Loucy (cell line): ENCODE results near the gene OR4F6.

ENCODE experiments used
- EZH2phosphoT487 ChIP-seq: fragments of 200-600 bp; IDR thresholded peaks from 2 replicates; pipeline ENCODE4 v1.6.1; 2018; ENCODE audit warnings: antibody characterized with exemption, mild to moderate bottlenecking, moderate library complexity, borderline replicate concordance
- TF ChIP-seq, protein P1 (sequence below): fragments of 200-600 bp; sonication (generic); conservative IDR thresholded peaks from 2 replicates; pipeline ENCODE4 v1.5.1; 2014; ENCODE audit warnings: mild to moderate bottlenecking, antibody characterized with exemption, low read length

DNA sequence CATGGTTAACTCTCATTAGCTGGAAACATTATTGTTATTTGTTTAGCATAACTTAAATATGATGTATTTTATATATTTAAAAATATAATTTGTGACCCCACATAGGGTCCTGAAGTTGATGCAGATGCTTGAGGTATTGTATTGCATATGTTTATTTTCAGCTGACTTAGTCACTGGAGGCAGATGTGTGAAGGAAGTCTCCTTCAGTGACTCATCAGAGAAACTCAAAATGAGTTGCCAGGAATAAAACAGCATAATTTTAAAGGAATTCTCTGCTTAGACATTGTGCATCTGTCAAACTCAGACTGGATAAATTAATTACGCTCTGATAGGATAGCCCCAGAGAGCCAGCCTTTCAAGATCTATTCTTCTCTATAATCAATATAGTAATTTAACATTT is 7.9 kb upstream of the OR4F6 start:
- TF ChIP-seq, protein P1, sequence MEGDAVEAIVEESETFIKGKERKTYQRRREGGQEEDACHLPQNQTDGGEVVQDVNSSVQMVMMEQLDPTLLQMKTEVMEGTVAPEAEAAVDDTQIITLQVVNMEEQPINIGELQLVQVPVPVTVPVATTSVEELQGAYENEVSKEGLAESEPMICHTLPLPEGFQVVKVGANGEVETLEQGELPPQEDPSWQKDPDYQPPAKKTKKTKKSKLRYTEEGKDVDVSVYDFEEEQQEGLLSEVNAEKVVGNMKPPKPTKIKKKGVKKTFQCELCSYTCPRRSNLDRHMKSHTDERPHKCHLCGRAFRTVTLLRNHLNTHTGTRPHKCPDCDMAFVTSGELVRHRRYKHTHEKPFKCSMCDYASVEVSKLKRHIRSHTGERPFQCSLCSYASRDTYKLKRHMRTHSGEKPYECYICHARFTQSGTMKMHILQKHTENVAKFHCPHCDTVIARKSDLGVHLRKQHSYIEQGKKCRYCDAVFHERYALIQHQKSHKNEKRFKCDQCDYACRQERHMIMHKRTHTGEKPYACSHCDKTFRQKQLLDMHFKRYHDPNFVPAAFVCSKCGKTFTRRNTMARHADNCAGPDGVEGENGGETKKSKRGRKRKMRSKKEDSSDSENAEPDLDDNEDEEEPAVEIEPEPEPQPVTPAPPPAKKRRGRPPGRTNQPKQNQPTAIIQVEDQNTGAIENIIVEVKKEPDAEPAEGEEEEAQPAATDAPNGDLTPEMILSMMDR: no peak
- TF ChIP-seq EZH2phosphoT487: no peak
